Neural progenitor cell (in vitro differentiated cells): Measurements from ENCODE around the gene MAD1L1.

Experiments
- EZH2 ChIP-seq: fragments of 200-600 bp; sonication (generic); IDR thresholded peaks from 2 replicates; pipeline ENCODE4 v1.6.1; 2017; ENCODE audit warnings: antibody characterized with exemption, mild to moderate bottlenecking, moderate library complexity
- TF ChIP-seq, protein P1 (sequence below): fragments of 200-600 bp; sonication (generic); IDR thresholded peaks from 2 replicates; pipeline ENCODE4 v1.5.1; 2017; ENCODE audit warnings: antibody characterized with exemption, mild to moderate bottlenecking

DNA sequence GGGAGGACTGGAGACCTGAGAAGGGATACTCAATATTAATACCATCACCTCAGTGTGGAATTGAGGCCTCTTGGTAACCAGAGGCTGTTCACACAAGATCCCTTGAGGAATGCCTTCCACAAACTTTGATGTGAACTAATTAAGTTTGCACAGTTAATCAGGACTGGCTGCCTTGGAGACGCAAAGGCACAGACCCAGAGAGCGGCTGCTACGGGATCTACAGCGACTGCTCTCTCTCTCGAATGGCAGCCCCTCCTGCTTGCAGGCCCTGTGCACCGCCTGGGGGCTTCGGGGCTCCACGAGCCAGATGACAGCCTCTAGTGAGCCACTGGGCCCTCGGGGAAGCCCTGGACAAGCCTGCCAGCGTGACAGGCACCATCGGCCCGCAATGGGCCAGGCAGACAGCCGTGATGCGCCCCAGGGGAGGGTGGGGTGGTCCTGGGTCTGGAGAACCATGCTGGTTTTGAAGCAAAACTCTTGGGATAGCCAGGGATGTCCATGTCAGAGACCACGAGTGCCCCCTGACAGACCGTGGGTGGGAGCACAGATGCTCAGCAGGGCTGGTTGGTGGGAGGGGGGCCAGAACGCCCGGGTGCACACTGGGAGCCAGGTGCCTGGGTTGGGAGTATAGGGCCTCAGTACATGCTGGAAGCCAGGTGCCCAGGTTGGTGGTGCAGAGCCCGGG, 367.0 kb downstream of the MAD1L1 start:
- TF ChIP-seq, protein P1, sequence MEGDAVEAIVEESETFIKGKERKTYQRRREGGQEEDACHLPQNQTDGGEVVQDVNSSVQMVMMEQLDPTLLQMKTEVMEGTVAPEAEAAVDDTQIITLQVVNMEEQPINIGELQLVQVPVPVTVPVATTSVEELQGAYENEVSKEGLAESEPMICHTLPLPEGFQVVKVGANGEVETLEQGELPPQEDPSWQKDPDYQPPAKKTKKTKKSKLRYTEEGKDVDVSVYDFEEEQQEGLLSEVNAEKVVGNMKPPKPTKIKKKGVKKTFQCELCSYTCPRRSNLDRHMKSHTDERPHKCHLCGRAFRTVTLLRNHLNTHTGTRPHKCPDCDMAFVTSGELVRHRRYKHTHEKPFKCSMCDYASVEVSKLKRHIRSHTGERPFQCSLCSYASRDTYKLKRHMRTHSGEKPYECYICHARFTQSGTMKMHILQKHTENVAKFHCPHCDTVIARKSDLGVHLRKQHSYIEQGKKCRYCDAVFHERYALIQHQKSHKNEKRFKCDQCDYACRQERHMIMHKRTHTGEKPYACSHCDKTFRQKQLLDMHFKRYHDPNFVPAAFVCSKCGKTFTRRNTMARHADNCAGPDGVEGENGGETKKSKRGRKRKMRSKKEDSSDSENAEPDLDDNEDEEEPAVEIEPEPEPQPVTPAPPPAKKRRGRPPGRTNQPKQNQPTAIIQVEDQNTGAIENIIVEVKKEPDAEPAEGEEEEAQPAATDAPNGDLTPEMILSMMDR: no peak
- TF ChIP-seq EZH2: no peak
